A549 (cell line): ENCODE measurements around the gene RAD18. TPM values are rescaled to one million over a fixed set of nuclear protein-coding genes. Genes with fewer than 3 reads are reported as not detected.
A peak's percentile ranks its signal among the peaks of the same experiment; 100 is the strongest.

Experiments
- ATAC-seq, 2 experiments: fragments of 200-7000 bp in 1 of 2; fragments of >200 bp in 1 of 2; cut with Nextera tagmentation in 1 of 2; cut with Tn5 transposase in 1 of 2; 3 replicates each; pipeline versions ENCODE4 v1.8.0 to v1.9.1; 2018 to 2020; ENCODE audit warnings: mild to moderate bottlenecking in 1 of 2, moderate library complexity in 1 of 2
- CTCF ChIA-PET: fragments of 300-600 bp; sonication (Branson Sonifier 250); formaldehyde crosslinking; extraction: SDS; loops from one replicate; lab custom pipeline; 2021; ENCODE audit warnings: antibody characterized with exemption, inconsistent platforms; lab: Yijun Ruan, JAX
- POLR2A ChIA-PET: fragments of 350-600 bp; formaldehyde crosslinking; extraction: SDS; loops from one replicate; lab custom pipeline; 2021; ENCODE audit warnings: antibody characterized with exemption, inconsistent platforms; lab: Yijun Ruan, JAX
- DNase-seq, 2 experiments: peaks; one replicate each; pipeline versions ENCODE4 v3.0.0 to v3.0.0-alpha.2; 2011 to 2016; ENCODE audit warnings: low read depth in 1 of 2, low spot score in 1 of 2
- FAIRE-seq: peaks from 2 replicates; lab custom pipeline; 2011; peaks lifted over from hg19 to GRCh38; lab: Jason Lieb, UNC
- H3K27ac ChIP-seq, 2 experiments: fragments of >200 bp; sonication (Bioruptor Twin); formaldehyde crosslinking; 3 replicates each; pipeline ENCODE4 v1.5.1; 2016 to 2017
- H3K4me1 ChIP-seq: fragments of >200 bp; sonication (Bioruptor Twin); formaldehyde crosslinking; 3 replicates; pipeline ENCODE4 v1.6.1; 2016
- H3K4me2 ChIP-seq: fragments of >200 bp; sonication (Bioruptor Twin); formaldehyde crosslinking; 3 replicates; pipeline ENCODE4 v1.6.1; 2016
- H3K4me3 ChIP-seq: fragments of >200 bp; sonication (Bioruptor Twin); formaldehyde crosslinking; 3 replicates; pipeline ENCODE4 v1.5.1; 2016
- H3K9me3 ChIP-seq: fragments of >200 bp; sonication (Bioruptor Twin); formaldehyde crosslinking; 3 replicates; pipeline ENCODE4 v1.6.1; 2016
- BHLHE40 ChIP-seq: IDR thresholded peaks from 2 replicates; pipeline ENCODE4 v1.6.1; 2012; ENCODE audit warnings: low read depth, low read length, inconsistent platforms
- CBX2 ChIP-seq: fragments of 200-600 bp; sonication (generic); IDR thresholded peaks from 2 replicates; pipeline ENCODE4 v1.6.1; 2016; ENCODE audit warnings: low read depth, mild to moderate bottlenecking, borderline replicate concordance
- CBX8 ChIP-seq: fragments of 200-600 bp; sonication (generic); IDR thresholded peaks from 2 replicates; pipeline ENCODE4 v1.6.1; 2016
- CEBPB ChIP-seq, 2 experiments: fragments of >200 bp in 1 of 2; sonication (Bioruptor Twin) in 1 of 2; formaldehyde crosslinking in 1 of 2; IDR thresholded peaks; 2 replicates each; pipeline ENCODE4 v1.6.1; 2012 to 2016
- CHD2 ChIP-seq: fragments of 150-350 bp; IDR thresholded peaks from 2 replicates; pipeline ENCODE4 v1.6.1; 2014; ENCODE audit warnings: low read length; ENCODE audit not compliant: partially characterized antibody
- CHD4 ChIP-seq: fragments of 200-600 bp; sonication (generic); IDR thresholded peaks from 2 replicates; pipeline ENCODE4 v1.6.1; 2016; ENCODE audit warnings: antibody characterized with exemption, mild to moderate bottlenecking, borderline replicate concordance
- ESRRA ChIP-seq: fragments of 150-350 bp; IDR thresholded peaks from 2 replicates; pipeline ENCODE4 v1.6.1; 2014; ENCODE audit warnings: mild to moderate bottlenecking, low read length, borderline replicate concordance
- FOSB ChIP-seq: fragments of 250-450 bp; sonication (Bioruptor Pico); IDR thresholded peaks from 2 replicates; pipeline ENCODE4 v1.5.0; 2020; ENCODE audit warnings: mild to moderate bottlenecking, moderate library complexity
- GATA3 ChIP-seq: IDR thresholded peaks from 2 replicates; pipeline ENCODE4 v1.6.1; 2012; ENCODE audit warnings: borderline replicate concordance
- HEYL ChIP-seq: fragments of 250-450 bp; sonication (Bioruptor Pico); IDR thresholded peaks from 2 replicates; pipeline ENCODE4 v1.8.0; 2021; ENCODE audit warnings: mild to moderate bottlenecking, moderate library complexity
- HOXB5 ChIP-seq: fragments of 250-450 bp; sonication (Bioruptor Pico); IDR thresholded peaks from 2 replicates; pipeline ENCODE4 v1.5.0; 2020; ENCODE audit warnings: mild to moderate bottlenecking, moderate library complexity
- JUNB ChIP-seq: fragments of >200 bp; sonication (Bioruptor Twin); formaldehyde crosslinking; IDR thresholded peaks from 2 replicates; pipeline ENCODE4 v1.6.1; 2016
- KDM1A ChIP-seq: fragments of 200-600 bp; sonication (generic); IDR thresholded peaks from 2 replicates; pipeline ENCODE4 v1.6.1; 2016; ENCODE audit warnings: low read depth, mild to moderate bottlenecking
- KDM5A ChIP-seq: fragments of 200-600 bp; sonication (generic); IDR thresholded peaks from 2 replicates; pipeline ENCODE4 v1.6.1; 2016; ENCODE audit warnings: antibody characterized with exemption, mild to moderate bottlenecking
- MAFK ChIP-seq: fragments of 450-650 bp; IDR thresholded peaks from 2 replicates; pipeline ENCODE4 v1.6.1; 2014; ENCODE audit not compliant: partially characterized antibody
- MAX ChIP-seq: IDR thresholded peaks from 2 replicates; pipeline ENCODE4 v1.6.1; 2012
- PBX3 ChIP-seq: IDR thresholded peaks from 2 replicates; pipeline ENCODE4 v1.6.1; 2012
- PHF8 ChIP-seq: fragments of 200-600 bp; sonication (generic); IDR thresholded peaks from 2 replicates; pipeline ENCODE4 v1.6.1; 2016; ENCODE audit warnings: low read depth, mild to moderate bottlenecking, antibody characterized with exemption, moderate library complexity, borderline replicate concordance
- POLR2AphosphoS2 ChIP-seq: conservative IDR thresholded peaks from 2 replicates; pipeline ENCODE4 v1.6.1; 2012; ENCODE audit warnings: low read length, improper control_type of control experiment, inconsistent platforms
- RAD21 ChIP-seq, 2 experiments: fragments of >200 bp in 1 of 2; sonication (Bioruptor Twin) in 1 of 2; formaldehyde crosslinking in 1 of 2; IDR thresholded peaks in 1 of 2; conservative IDR thresholded peaks in 1 of 2; 2 replicates in 1 of 2; 3 replicates in 1 of 2; pipeline ENCODE4 v1.6.1; 2012 to 2018; ENCODE audit warnings: inconsistent platforms in 1 of 2
- RARB ChIP-seq: fragments of 250-450 bp; sonication (Bioruptor Pico); IDR thresholded peaks from 2 replicates; pipeline ENCODE4 v1.8.0; 2021; ENCODE audit warnings: mild to moderate bottlenecking, moderate library complexity
- RCOR1 ChIP-seq: fragments of 150-350 bp; IDR thresholded peaks from 2 replicates; pipeline ENCODE4 v1.6.1; 2014; ENCODE audit warnings: antibody characterized with exemption, low read length, low read depth
- REST ChIP-seq: fragments of 200-600 bp; sonication (generic); IDR thresholded peaks from 2 replicates; pipeline ENCODE4 v1.6.1; 2016; ENCODE audit warnings: antibody characterized with exemption, mild to moderate bottlenecking, moderate library complexity
- TP53 ChIP-seq: fragments of 250-450 bp; sonication (Bioruptor Pico); IDR thresholded peaks from 2 replicates; pipeline ENCODE4 v1.5.0; 2021; ENCODE audit warnings: mild to moderate bottlenecking, moderate library complexity
- USF2 ChIP-seq: fragments of 450-650 bp; IDR thresholded peaks from 2 replicates; pipeline ENCODE4 v1.6.1; 2014; ENCODE audit warnings: antibody characterized with exemption
- ZC3H11A ChIP-seq: fragments of 450-650 bp; IDR thresholded peaks from 2 replicates; pipeline ENCODE4 v1.6.1; 2014; ENCODE audit warnings: antibody characterized with exemption, mild to moderate bottlenecking
- ZFP36 ChIP-seq: fragments of 450-650 bp; IDR thresholded peaks from 2 replicates; pipeline ENCODE4 v1.6.1; 2014; ENCODE audit warnings: borderline replicate concordance; ENCODE audit not compliant: partially characterized antibody
- ZSCAN20 ChIP-seq: fragments of 250-450 bp; sonication (Bioruptor Pico); IDR thresholded peaks from 2 replicates; pipeline ENCODE4 v1.8.0; 2022; ENCODE audit warnings: mild to moderate bottlenecking, moderate library complexity
- WGBS: methylation state at CpG from one replicate; pipeline ENCODE4 v1.1.6; 2017; ENCODE audit errors: missing lambda C conversion rate; 5-methylcytosine and 5-hydroxymethylcytosine counted together
- polyA plus RNA-seq, 4 experiments: library from polyadenylated mRNA; depleted of rRNA in 3 of 4; stranded (reverse); fragments of >200 nt; fragmentation: RNase III in 1 of 4; extraction: RNeasy Plus Mini Kit Qiagen cat#74134 plus additional on column Dnase treatment in 1 of 4; gene quantifications; 2 replicates in 3 of 4; 3 replicates in 1 of 4; pipeline ENCODE4 v1.2.3, GENCODE V29; 2011 to 2017

RAD18 gene
- polyA plus RNA-seq, 2 of the 4 experiments (the other 2 are of a cell fraction): 11.8 to 23.2 TPM

- Histone ChIP-seq H3K4me3 (no peak overlapping the region), H3K4me2 (no peak overlapping the region), H3K9me3 (no peaks in the 10 kb centered on the region), H3K27ac (no peak overlapping the region), H3K4me1 (no peaks in the 10 kb centered on the region)
- POLR2A ChIA-PET: no interaction called here
- peak; percentile 44 for TF ChIP-seq MAFK
- no peak for TF ChIP-seq TP53 (CRISPR knock-in tag)
- DNase-seq (no peak), ATAC-seq (no peak), FAIRE-seq (no peak)
- 91% methylated on average over 3 of the region's 3 CpGs for WGBS
- CTCF ChIA-PET: interaction anchor here (1.3 to 1.5 kb wide), 2 partner anchors 29 to 55 kb away, joined by 3 to 4 read pairs; no protein-coding TSS in a partner anchor
These were observed 54.1 kb downstream of the RAD18 start for GRCh38 chr3:8909160-8909559.

- H3K4me2 ChIP-seq: no peak overlapping the region
- H3K4me3 ChIP-seq: no peak overlapping the region
- no peak overlapping the region for H3K27ac ChIP-seq
- TF ChIP-seq REST: no peak
- TF ChIP-seq GATA3: no peak
- no peak for TF ChIP-seq MAFK
- no peak for TF ChIP-seq POLR2AphosphoS2
- TF ChIP-seq RAD21 (conservative IDR thresholded peaks at IDR 0.05 in 1 of 2, IDR thresholded peaks at IDR 0.05 in 1 of 2): no peak
- TF ChIP-seq KDM5A: no peak
- TF ChIP-seq ESRRA: no peak
- TF ChIP-seq PHF8: no peak
- TF ChIP-seq ZFP36: no peak
- no peak for TF ChIP-seq USF2
- no peak for TF ChIP-seq CBX8
- no peak for TF ChIP-seq FOSB (CRISPR knock-in tag)
- TF ChIP-seq KDM1A: no peak
- TF ChIP-seq CEBPB (IDR thresholded peaks at IDR 0.05): no peak
- no peak for TF ChIP-seq BHLHE40
- no peak for TF ChIP-seq RARB (CRISPR knock-in tag)
- no peak for TF ChIP-seq ZSCAN20 (CRISPR knock-in tag)
- TF ChIP-seq RCOR1: no peak
- TF ChIP-seq ZC3H11A: no peak
- TF ChIP-seq, all 56 proteins: peak for 0
- DNase-seq (no peak), FAIRE-seq (no peak), ATAC-seq (no peak)
- WGBS: 93% methylated on average over 5 of the region's 5 CpGs
- ChIA-PET POLR2A (no interaction called here), CTCF (interaction anchor here (1.0 to 1.3 kb wide), 4 partner anchors 15 to 240 kb away, joined by 3 to 7 read pairs (median 3); no protein-coding TSS in a partner anchor)
- no peaks in the 10 kb centered on the region for H3K4me1 ChIP-seq
- H3K9me3 ChIP-seq: no peaks in the 10 kb centered on the region
These were observed 60.1 kb downstream of the RAD18 start for GRCh38 chr3:8903191-8903590.

- 84% methylated on average over 3 of the region's 3 CpGs for WGBS
- H3K4me3 ChIP-seq: no peak overlapping the region
- no peak overlapping the region for H3K4me2 ChIP-seq
- ATAC-seq (no peak), FAIRE-seq (peak; percentile 49), DNase-seq (no peak)
- CTCF ChIA-PET: no interaction called here
- no peaks in the 10 kb centered on the region for H3K9me3 ChIP-seq
- no peak overlapping the region for H3K27ac ChIP-seq
- no peaks in the 10 kb centered on the region for H3K4me1 ChIP-seq
- POLR2A ChIA-PET: no interaction called here
- TF ChIP-seq MAFK: no peak
- no peak for TF ChIP-seq CHD2
- TF ChIP-seq ZSCAN20 (CRISPR knock-in tag): no peak
- no peak for TF ChIP-seq TP53 (CRISPR knock-in tag)
- TF ChIP-seq MAX: no peak
- TF ChIP-seq JUNB: no peak
- TF ChIP-seq CBX2: no peak
- no peak for TF ChIP-seq POLR2AphosphoS2
- no peak for TF ChIP-seq PBX3
- TF ChIP-seq BHLHE40: no peak
- no peak for TF ChIP-seq HOXB5 (CRISPR knock-in tag)
- TF ChIP-seq CHD4: no peak
- no peak for TF ChIP-seq HEYL (CRISPR knock-in tag)
- no peak for TF ChIP-seq PHF8
- no peak for TF ChIP-seq RAD21 (conservative IDR thresholded peaks at IDR 0.05 in 1 of 2, IDR thresholded peaks at IDR 0.05 in 1 of 2)
These were observed 62.4 kb downstream of the RAD18 start for GRCh38 chr3:8900869-8901268.
